Activated naive CD4-positive, alpha-beta T cell treated with anti-CD3 and anti-CD28 coated beads, Interleukin-2, amount 10 ng/mL, durations not matched to agents 5 hours and 36 hours (primary cell): ENCODE measurements around the gene PGA5. TPM values are rescaled to one million over a fixed set of nuclear protein-coding genes. Genes with fewer than 3 reads are reported as not detected.

Experiments
- total RNA-seq, 2 experiments: library from RNA; stranded (reverse); gene quantifications; one replicate each; pipeline ENCODE4 v1.2.3, GENCODE V29; 2021

PGA5 gene
- total RNA-seq = not detected

GRCh38 chr11:61240875-61241274 is at the start of gene PGA5:
TSS of gene PGA5 (plus strand) at chr11:61241175. CDS start at chr11:61241227, 52 bp downstream.

GRCh38 chr11:61202950-61203746 is 37.8 kb upstream of the PGA5 start, which contains the start of gene PGA3:
TSS of gene PGA3 (plus strand) at chr11:61203515. CDS start at chr11:61203565, 50 bp downstream.

GRCh38 chr11:61222047-61222446 is 18.9 kb upstream of the PGA5 start, which contains the start of gene PGA4:
TSS of gene PGA4 (plus strand) at chr11:61222347. CDS start at chr11:61222401, 54 bp downstream.

GRCh38 chr11:61294717-61295595 is 54.0 kb downstream of the PGA5 start, which contains the start of gene VWCE:
TSS of gene VWCE (minus strand) at chr11:61295316. CDS start at chr11:61295037, 279 bp downstream.

Other genes with a start within 250 kb of the PGA5 start
- gene CD5, start 138.7 kb upstream of the PGA5 start, total RNA-seq = 100 to 1,000 TPM; 393 to 405 TPM
- gene VPS37C, start 79.7 kb upstream of the PGA5 start, total RNA-seq = 1 to 10 TPM; 5.0 to 6.2 TPM
- gene PGA3, start 37.7 kb upstream of the PGA5 start, total RNA-seq = not detected
- not detected for gene PGA4, start 18.8 kb upstream of the PGA5 start, total RNA-seq
- 1 to 10 TPM; 2.5 to 2.6 TPM for gene VWCE, start 54.1 kb downstream of the PGA5 start, total RNA-seq
- 100 to 1,000 TPM; 177 to 178 TPM for gene DDB1, start 91.9 kb downstream of the PGA5 start, total RNA-seq
- 10 to 100 TPM; 41.8 to 42.9 TPM for gene TKFC, start 92.1 kb downstream of the PGA5 start, total RNA-seq
- gene CYB561A3, start 120.7 kb downstream of the PGA5 start, total RNA-seq = 10 to 100 TPM; 35.6 to 43.0 TPM
- gene TMEM138, start 121.2 kb downstream of the PGA5 start, total RNA-seq = 10 to 100 TPM; 39.1 to 44.6 TPM
- gene TMEM216, start 151.4 kb downstream of the PGA5 start, total RNA-seq = 1 to 10 TPM; 6.6 to 8.6 TPM
- 10 to 100 TPM; 88.1 to 94.0 TPM for gene CPSF7, start 188.8 kb downstream of the PGA5 start, total RNA-seq
- 10 to 100 TPM; 46.4 to 47.5 TPM for gene SDHAF2, start 188.9 kb downstream of the PGA5 start, total RNA-seq